Brain microvascular endothelial cell (primary cell): ENCODE data around the gene HDAC7.

Source experiments
- DNase-seq: peaks from one replicate; pipeline ENCODE4 v3.0.0-alpha.2; 2020
- H3K27ac ChIP-seq: fragments of 250-450 bp; sonication (Bioruptor Pico); 2 replicates; pipeline ENCODE4 v1.5.1; 2020; ENCODE audit warnings: mild to moderate bottlenecking, moderate library complexity
- H3K27me3 ChIP-seq: fragments of 250-450 bp; sonication (Bioruptor Pico); replicated peaks from 2 replicates; pipeline ENCODE4 v1.5.1; 2020; ENCODE audit warnings: mild to moderate bottlenecking
- H3K36me3 ChIP-seq: fragments of 250-450 bp; sonication (Bioruptor Pico); replicated peaks from 2 replicates; pipeline ENCODE4 v1.5.1; 2020; ENCODE audit warnings: mild to moderate bottlenecking
- H3K4me3 ChIP-seq: 2 replicates; pipeline ENCODE4 v1.5.1; 2011; ENCODE audit warnings: low read depth, mild to moderate bottlenecking, control low read depth, low read length, moderate library complexity
- CTCF ChIP-seq: IDR thresholded peaks from 2 replicates; pipeline ENCODE4 v1.5.1; 2011; ENCODE audit warnings: low read depth, mild to moderate bottlenecking, moderate library complexity, low read length, control low read depth, inconsistent platforms; ENCODE audit errors: missing control alignments
- in situ Hi-C: cut with HindIII; loops from 2 replicates; pipeline ENCODE4 v1.10.0; 2017; ENCODE audit warnings: low sequenced_read_pairs, low pct_ligation_motif_present

HDAC7 gene

GRCh38 chr12:47744778-47745436, 74.8 kb downstream of the HDAC7 start:
- no peak overlapping the region for H3K4me3 ChIP-seq
- H3K27me3 ChIP-seq = peaks cover 8% of the 10 kb centered on the region
- in situ Hi-C loops = no loop called here
- DNase-seq = no peak
- TF ChIP-seq CTCF = no peak
- no peak overlapping the region for H3K27ac ChIP-seq
- no peaks in the 10 kb centered on the region for H3K36me3 ChIP-seq

- Histone ChIP-seq H3K4me3 (no peak overlapping the region), H3K27me3 (peaks cover 8% of the 10 kb centered on the region), H3K36me3 (no peaks in the 10 kb centered on the region), H3K27ac (no peak overlapping the region)
- in situ Hi-C loops = no loop called here
- DNase-seq = no peak
- peak; percentile 66 for TF ChIP-seq CTCF
These were observed 75.6 kb downstream of the HDAC7 start for GRCh38 chr12:47744005-47744651.

- Histone ChIP-seq H3K27me3 (peaks cover 8% of the 10 kb centered on the region), H3K4me3 (no peak overlapping the region), H3K27ac (no peak overlapping the region), H3K36me3 (no peaks in the 10 kb centered on the region)
- in situ Hi-C loops = no loop called here
- DNase-seq = no peak
- TF ChIP-seq CTCF = no peak
These were observed 76.3 kb downstream of the HDAC7 start for GRCh38 chr12:47743311-47743860.

DNA sequence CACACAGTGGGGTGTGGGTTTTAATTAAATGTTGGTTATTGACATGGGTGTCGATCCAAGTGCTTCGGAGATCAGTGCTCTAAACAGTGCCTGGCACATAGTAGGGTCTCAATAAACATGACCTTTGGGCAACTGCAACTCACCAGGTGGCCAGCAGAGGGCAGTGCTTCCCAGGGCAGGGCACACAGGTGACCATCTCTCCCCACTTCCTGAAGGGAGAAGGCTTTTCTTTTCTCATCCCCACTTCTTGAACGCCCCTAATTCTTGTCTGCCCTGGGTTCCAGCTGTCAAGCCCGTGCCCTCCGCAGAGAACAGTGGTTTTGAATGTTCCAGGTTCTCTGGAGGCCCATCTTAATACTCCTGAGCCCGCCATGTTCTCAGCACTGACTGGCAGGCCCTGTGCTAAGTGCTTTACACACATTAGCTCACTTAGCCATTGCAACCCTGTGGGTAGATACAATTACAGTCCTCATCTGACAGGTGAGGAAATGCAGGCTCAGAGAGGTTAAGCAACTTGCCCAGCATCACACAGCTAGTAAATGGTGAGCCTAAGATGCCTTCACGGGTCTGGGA, 77.4 kb downstream of the HDAC7 start:
- in situ Hi-C loops = no loop called here
- Histone ChIP-seq H3K36me3 (no peaks in the 10 kb centered on the region), H3K27me3 (peaks cover 8% of the 10 kb centered on the region), H3K27ac (no peak overlapping the region), H3K4me3 (no peak overlapping the region)
- peak; percentile 98 for TF ChIP-seq CTCF
- DNase-seq = no peak

DNA sequence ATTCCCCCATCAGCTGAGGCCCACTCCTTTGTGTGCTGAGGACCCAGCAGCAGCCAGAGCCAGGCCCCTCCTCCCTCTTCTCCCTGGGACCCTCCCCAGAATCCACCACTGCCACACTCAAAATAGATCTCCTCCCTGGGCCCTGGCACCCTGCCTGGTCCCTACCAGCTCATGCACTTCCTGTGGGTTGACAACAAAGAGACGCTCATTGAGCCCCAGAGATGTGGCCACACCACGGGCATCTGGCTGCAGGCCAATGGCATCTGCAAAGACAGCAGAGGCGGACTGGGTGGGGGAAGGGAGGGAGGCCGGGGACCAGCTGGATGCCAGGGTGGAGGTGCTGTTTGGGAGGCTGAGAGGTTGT, 78.4 kb downstream of the HDAC7 start:
- Histone ChIP-seq H3K27me3 (peaks cover 8% of the 10 kb centered on the region), H3K4me3 (no peak overlapping the region), H3K36me3 (no peaks in the 10 kb centered on the region), H3K27ac (no peak overlapping the region)
- in situ Hi-C loops = no loop called here
- no peak for TF ChIP-seq CTCF
- DNase-seq = no peak
